GM19438 (cell line): ENCODE measurements around the gene DDR2.

Experiments used
- ATAC-seq: cut with Tn5 transposase; IDR thresholded peaks from one replicate; pipeline ENCODE4 v1.9.1; 2021; ENCODE audit warnings: low read depth; ENCODE audit not compliant: unreplicated experiment

Gene DDR2

GRCh38 chr1:162670928-162671663 lies 38.8 kb downstream of the DDR2 start:
- no peak for ATAC-seq

GRCh38 chr1:162671664-162672410 lies 39.6 kb downstream of the DDR2 start:
- no peak for ATAC-seq

GRCh38 chr1:162672622-162673260 lies 40.5 kb downstream of the DDR2 start:
- ATAC-seq: no peak

- ATAC-seq: no peak
These were observed 41.9 kb downstream of the DDR2 start for GRCh38 chr1:162674034-162674608.

- ATAC-seq: no peak
These were observed 43.8 kb downstream of the DDR2 start for GRCh38 chr1:162676087-162676486.

DNA sequence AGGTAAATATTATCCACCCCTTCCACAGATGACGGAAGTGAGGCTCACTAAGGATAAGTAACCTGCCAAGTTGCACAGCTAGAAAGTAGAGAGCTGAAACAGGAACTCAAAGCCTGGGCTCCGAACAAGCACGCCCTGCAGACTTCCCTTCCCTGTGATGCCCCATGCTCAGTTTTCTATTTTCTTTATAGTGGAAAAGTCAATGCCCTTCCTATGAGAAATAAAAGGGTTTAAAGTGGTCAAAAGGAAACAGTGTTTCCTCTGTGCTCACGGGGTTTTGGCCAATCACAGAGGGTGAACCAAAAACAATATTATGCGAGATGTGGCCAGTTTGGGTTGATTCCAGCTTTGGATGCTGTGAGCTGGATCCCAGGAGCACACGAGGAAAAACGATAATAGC lies 44.5 kb downstream of the DDR2 start:
- no peak for ATAC-seq

DNA sequence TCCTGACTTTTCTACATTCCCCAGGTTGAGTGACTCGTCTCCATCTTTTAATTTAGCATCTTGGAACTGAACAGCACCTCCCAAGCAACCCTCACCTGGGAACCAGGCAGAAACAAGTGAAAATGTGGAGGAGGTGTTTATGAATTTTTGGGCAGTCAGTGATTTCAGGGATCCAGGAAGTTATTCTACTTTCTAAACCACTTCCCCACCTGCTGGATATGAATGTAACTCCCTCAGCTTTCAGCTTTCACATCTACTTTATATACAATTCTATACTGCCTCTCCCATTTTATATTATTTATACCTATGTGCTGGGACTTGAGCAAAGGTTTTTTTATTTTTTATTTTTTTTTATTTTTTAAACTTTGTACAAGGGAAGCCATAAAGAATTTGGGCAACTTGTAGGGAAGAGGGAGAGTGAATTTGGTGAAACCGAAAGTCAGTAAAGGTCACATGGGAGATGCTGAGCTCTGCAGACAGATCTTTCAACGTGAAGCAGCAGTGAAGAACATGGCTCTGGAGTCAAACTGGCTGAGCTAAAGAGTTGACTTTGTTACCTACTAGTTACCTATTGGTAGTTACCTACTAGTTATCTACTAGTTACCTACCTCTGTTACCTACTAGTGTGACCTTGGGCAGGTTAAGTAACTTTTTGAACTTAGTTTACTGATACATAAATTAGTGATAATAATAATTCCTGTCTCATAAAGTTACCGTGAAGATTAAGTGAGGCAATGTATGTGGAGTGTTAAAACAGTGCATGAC lies 45.5 kb downstream of the DDR2 start:
- ATAC-seq: no peak

DNA sequence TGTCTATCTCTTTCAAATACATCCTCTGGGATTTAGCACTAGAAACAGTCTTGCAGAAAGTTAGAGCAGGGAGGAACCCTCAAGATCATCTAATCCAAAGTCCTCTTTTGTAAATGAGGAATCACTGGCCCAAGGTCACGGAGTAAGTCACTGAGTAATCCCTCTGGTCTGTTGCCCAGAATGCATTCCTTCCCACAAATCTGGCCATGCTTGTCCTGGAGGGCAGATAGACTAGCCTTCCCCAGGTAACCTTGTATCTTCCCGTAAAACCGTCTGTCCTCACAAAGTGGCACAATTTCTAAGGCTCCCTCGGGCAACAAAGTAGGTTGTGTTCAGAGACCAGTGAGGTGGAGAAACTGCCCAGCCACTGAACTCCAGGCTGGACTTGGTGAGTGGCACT lies 46.2 kb downstream of the DDR2 start:
- no peak for ATAC-seq

- no peak for ATAC-seq
These were observed 47.0 kb downstream of the DDR2 start for GRCh38 chr1:162679298-162679697.

DNA sequence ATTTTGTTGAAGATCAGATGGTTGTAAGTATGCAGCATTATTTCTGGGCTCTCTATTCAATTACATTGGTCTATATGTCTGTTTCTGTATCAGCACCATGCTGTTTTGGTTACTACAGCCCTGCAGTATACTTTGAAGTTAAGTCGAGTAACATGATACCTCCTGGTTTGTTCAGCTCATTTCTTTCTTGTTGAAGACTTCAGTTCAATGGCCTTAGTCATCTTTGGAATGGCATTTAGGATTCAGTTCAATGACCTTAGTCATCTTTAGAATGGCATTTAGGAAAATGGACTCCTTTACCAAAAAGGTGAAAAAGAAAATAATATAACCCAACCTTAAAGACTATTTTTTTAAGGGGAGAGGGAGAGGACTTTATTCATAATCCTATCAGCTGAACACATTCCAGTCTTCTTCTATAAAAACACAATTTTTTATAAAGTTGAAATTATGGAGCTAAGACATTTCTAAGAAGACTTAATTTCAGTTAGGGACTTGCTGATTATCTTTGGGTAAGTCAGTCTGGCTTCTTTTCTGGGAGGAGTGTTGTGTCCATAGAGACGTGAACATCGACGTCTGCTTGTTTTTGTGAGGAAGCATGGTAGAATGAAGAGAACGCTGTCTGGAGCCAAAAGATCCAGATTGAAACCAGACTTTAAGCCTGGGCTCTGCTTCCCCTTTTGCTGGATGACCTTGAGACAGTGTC lies 48.3 kb downstream of the DDR2 start:
- ATAC-seq: no peak

- ATAC-seq: no peak
These were observed 48.8 kb downstream of the DDR2 start for GRCh38 chr1:162681122-162681436.

GRCh38 chr1:162682013-162682419 lies 49.8 kb downstream of the DDR2 start:
- ATAC-seq: no peak

DNA sequence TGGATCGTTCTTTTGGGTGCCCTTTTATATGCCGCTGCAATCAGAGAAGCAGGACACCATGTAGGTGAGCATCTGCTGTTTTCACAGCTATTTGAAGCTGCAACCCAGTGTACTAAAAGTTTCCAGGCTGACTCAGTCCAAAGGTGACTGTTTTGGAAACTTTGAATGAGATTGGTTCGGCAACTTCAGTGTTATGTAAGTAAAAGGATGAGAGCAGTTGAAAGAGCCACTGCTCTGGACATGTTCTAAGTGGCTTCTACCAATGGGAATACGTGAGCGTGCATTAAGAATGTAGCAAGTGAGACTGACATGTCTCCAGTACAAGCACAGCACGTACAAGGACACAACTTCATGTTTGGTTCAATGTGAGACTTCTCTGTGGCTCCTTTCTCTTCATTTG lies 55.6 kb downstream of the DDR2 start:
- no peak for ATAC-seq

- ATAC-seq: no peak
These were observed 56.3 kb downstream of the DDR2 start for GRCh38 chr1:162688521-162688920.

GRCh38 chr1:162688931-162689330 lies 56.7 kb downstream of the DDR2 start:
- ATAC-seq: no peak

GRCh38 chr1:162689745-162690671 lies 57.7 kb downstream of the DDR2 start:
- ATAC-seq: no peak

- no peak for ATAC-seq
These were observed 58.6 kb downstream of the DDR2 start for GRCh38 chr1:162690672-162691434.

GRCh38 chr1:162691999-162692575 lies 59.8 kb downstream of the DDR2 start:
- ATAC-seq: no peak
